Activated T-helper 1 cell treated with anti-CD3 and anti-CD28 coated beads, Interleukin-12 subunit alpha, Interleukin-12 subunit beta, Interleukin-2, Interleukin-4 antibody, amounts not matched to agents 30 ng/mL and 10 ng/mL and 1 ng/mL, durations not matched to agents 14 hours and 24 hours and 36 hours (primary cell): ENCODE results near the gene ADNP. TPM values are rescaled to one million over a fixed set of nuclear protein-coding genes. Genes with fewer than 3 reads are reported as not detected.

Experiments used
- DNase-seq: peaks from one replicate; pipeline ENCODE4 v3.0.0; 2021; ENCODE audit warnings: low spot score
- H3K27ac Mint-ChIP-seq: one replicate; pipeline ENCODE4 v1.8.0; 2021; ENCODE audit warnings: mild to moderate bottlenecking, mixed read lengths
- H3K27me3 Mint-ChIP-seq: one replicate; pipeline ENCODE4 v1.8.0; 2022; ENCODE audit warnings: mild to moderate bottlenecking, moderate library complexity, mixed read lengths; ENCODE audit not compliant: insufficient read depth
- H3K36me3 Mint-ChIP-seq: one replicate; pipeline ENCODE4 v1.8.0; 2021; ENCODE audit warnings: low read depth, mixed read lengths
- H3K4me1 Mint-ChIP-seq: one replicate; pipeline ENCODE4 v1.8.0; 2021; ENCODE audit warnings: low read depth, mixed read lengths
- H3K4me3 Mint-ChIP-seq: one replicate; pipeline ENCODE4 v1.8.0; 2021; ENCODE audit warnings: mild to moderate bottlenecking, moderate library complexity, mixed read lengths
- H3K9me3 Mint-ChIP-seq: one replicate; pipeline ENCODE4 v1.8.0; 2021; ENCODE audit warnings: mixed read lengths
- intact Hi-C: fragments of 100-400 bp; cut with micrococcal nuclease; formaldehyde crosslinking; loops from one replicate; pipeline ENCODE4 v1.15.1; 2024
- total RNA-seq: library from RNA; stranded (reverse); gene quantifications from 2 replicates; pipeline ENCODE4 v1.2.3, GENCODE V29; 2022

The ADNP gene
- total RNA-seq, 1 donor from 2014 or later = 77.4 TPM

GRCh38 chr20:50843331-50844276, 87.6 kb downstream of the ADNP start:
- no peak overlapping the region for H3K27ac Mint-ChIP-seq
- intact Hi-C loops = no loop called here
- H3K27me3 Mint-ChIP-seq = no peaks in the 10 kb centered on the region
- DNase-seq = no peak
- no peaks in the 10 kb centered on the region for H3K9me3 Mint-ChIP-seq
- H3K4me1 Mint-ChIP-seq = peaks cover 10% of the 10 kb centered on the region
- H3K4me3 Mint-ChIP-seq = no peak overlapping the region
- no peaks in the 10 kb centered on the region for H3K36me3 Mint-ChIP-seq

DNA sequence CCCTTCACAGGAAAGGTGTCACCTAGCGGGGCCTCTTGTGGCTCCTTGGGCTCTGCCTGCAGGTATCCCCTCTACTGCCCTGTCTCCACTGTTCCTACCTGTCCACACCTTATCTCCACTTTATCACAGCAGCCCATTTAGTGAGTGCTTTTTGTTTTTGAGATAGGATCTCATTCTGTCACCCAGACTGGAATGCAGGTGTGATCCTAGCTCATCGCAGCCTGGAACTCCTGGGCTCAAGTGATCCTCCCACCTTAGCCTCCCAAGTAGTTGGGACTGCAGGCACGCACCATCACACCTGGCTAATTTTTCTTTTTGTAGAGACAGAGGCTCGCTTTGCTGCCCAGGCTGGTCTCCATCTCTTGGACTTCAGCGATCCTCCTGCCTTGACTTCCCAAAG, 88.4 kb downstream of the ADNP start:
- intact Hi-C loops = no loop called here
- Mint-ChIP-seq H3K9me3 (no peaks in the 10 kb centered on the region), H3K4me1 (peaks cover 10% of the 10 kb centered on the region), H3K4me3 (no peak overlapping the region), H3K36me3 (no peaks in the 10 kb centered on the region), H3K27me3 (no peaks in the 10 kb centered on the region), H3K27ac (no peak overlapping the region)
- no peak for DNase-seq

Other genes with a start within 250 kb of the ADNP start
- gene RIPOR3, start 239.9 kb downstream of the ADNP start, total RNA-seq = not detected in 2 replicates
- gene PARD6B, start 199.9 kb downstream of the ADNP start, total RNA-seq = 6.3 and 7.1 TPM in 2 replicates
- gene BCAS4, start 136.4 kb downstream of the ADNP start, total RNA-seq = 7.8 and 9.3 TPM in 2 replicates
- gene DPM1, start 27.1 kb upstream of the ADNP start, total RNA-seq = 54.6 and 61.2 TPM in 2 replicates
- gene MOCS3, start 27.4 kb upstream of the ADNP start, total RNA-seq = 6.2 and 6.7 TPM in 2 replicates
- gene KCNG1, start 91.7 kb upstream of the ADNP start, total RNA-seq = 2.8 and 3.1 TPM in 2 replicates